GM19395 (cell line): ENCODE results near the gene RGL1.

Experiments
- ATAC-seq: cut with Tn5 transposase; IDR thresholded peaks from one replicate; pipeline ENCODE4 v1.9.1; 2021; ENCODE audit warnings: mild to moderate bottlenecking, moderate library complexity; ENCODE audit not compliant: unreplicated experiment

Gene RGL1

DNA sequence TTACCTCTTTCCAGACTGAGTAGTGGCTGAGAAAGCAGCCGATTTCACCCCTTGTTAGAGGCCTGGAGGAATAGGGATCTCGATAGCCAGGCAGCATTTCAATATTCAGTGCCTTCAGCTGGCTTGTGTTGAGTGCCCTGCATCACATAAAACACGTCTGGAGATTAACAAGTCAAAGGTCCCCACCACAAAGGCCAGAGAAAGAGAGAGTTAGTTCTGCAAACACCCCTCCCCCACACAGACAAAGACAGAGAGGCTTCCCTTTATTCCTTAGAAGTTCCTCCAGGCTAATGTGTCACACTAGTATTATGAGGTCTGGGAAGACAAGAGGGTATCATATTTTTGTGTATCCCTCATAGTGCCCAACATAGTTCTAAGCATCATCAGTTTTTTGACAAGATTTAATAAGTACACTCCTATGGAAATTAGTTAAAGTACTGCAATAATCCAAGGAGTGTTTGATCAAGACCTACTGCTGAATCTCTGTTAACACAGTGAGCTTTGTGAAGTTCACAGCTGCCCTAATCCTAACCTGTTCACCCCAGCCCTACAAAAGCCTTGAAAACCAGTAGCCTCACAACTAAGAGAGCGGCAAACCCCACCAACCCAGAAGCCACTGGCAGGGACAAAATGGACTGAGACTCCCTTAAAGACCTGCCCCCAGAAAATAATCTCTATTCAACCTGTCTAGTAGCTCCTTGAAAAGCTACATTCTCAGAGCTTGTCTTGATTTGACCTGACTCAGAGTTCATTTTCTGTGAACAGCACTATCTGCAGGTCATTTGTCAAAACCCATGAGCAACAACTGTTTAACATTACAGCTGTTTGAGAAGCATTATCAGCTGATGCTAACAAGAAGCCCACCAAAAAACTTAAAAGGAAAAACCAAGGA lies 140.8 kb downstream of the RGL1 start:
- no peak for ATAC-seq

DNA sequence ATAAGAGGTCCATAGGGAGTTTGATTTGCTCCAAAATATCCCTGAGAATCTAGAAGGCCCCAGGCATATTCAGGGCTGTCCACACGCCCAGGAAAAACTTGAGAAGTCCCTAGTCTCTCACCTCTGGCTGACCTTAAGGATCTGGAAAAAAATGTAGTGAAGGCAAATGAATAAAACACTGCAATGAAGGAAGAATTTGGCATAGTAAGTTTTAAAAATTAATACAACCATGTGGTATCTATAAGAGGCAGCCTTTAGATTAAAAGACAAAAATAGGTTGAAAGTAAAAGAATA lies 141.3 kb downstream of the RGL1 start:
- no peak for ATAC-seq

DNA sequence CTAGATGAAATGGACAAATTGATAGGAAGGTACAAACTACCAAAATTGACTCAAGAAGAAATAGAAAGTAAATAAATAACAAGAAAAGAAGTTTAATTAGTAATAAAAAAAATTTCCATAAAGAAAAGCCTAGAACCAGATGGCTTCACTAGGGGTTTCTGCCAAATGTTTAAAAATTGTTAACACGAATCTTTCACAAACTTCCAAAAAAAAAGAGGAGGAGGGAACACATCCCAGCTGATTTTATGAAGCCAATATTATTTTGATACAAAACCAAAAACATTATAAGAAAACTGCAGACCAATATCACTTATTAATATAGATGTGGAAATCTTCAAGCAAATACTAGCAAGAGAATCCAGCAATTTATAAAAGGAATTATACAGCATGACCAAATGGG lies 143.1 kb downstream of the RGL1 start:
- no peak for ATAC-seq

DNA sequence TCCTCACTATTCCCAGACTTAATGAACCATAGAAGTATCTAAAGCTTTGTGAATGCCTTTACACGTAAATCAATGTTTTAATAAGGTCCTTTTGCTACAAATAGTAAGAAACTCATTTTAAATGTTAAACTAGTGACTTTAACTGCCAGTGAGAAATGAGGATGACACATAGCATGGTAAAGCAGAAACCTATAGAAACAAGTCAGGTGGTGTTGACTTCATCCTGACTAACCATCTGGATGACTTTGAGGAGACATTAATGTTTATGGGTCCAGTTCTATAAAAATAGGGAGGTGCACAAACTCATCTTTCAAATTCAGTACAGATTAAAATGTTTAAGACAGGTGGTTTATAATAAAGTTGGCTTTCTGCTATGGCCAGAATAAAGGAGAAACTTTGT lies 147.2 kb downstream of the RGL1 start:
- ATAC-seq, result no peak

DNA sequence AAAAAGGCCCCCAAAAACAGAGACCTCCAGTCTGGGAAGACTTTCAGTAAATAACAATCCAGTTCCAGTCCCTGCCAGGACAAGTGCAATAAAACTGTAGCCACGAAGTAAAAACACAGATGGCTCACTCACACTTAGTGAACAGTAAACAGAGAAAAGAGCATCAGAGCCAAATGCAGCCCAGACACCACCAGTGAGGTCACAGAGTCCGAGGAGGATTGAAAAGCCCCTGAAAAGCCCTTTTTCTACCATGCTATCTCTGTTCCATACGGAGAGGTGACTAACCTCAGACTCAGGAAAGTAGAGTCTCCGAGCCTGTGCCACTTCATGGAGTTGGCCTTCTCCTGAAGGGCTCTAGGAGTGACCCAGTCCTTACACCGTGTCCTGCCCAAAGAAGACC lies 148.1 kb downstream of the RGL1 start:
- no peak for ATAC-seq

DNA sequence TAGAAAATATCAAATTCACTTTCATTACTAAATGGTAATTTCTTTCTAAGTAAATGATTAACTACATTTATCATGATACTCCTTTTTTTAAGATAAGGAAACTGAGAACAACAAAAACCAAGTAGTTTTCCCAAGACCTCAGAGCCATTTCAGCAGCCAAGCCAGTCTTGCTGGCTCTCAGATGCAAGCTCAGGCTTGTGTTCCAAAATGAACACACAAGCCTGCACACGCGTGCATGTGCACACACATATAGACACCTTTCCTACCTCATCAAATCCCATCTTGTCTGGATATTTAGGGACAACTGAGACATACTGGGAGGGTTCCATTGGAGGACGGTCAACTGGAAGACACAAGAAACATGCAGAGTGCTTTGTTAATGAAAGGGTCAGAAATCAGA lies 149.6 kb downstream of the RGL1 start:
- no peak for ATAC-seq

DNA sequence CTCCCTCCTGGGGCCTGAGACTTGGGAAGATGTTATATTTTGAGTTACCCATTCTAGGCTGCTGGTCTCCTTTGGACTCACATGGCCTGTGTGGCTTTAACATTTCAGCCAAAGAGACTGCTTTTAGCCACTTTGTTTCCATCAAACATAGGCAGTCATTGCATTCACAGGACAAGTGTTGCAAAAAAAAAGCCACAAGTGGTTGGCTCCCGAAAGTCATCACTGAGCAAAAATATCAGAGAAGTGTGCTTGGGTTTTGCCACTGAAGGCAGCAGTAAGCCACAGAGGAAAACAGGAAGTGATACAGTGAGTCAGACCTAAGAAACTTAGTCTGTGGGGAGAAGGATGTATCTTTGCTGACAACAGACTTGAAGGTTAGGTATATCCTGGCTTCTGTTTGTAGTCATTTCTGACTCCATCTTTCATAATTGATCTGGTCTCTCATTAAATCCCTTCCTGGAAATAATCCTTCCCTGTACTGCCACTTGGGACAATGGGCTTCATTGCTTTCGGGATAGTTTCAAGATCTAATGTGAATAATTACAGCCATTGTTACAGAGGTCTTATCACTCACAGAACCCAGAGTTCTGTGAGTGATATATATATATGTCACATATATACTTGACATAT lies 151.8 kb downstream of the RGL1 start:
- ATAC-seq, result peak; percentile 100

DNA sequence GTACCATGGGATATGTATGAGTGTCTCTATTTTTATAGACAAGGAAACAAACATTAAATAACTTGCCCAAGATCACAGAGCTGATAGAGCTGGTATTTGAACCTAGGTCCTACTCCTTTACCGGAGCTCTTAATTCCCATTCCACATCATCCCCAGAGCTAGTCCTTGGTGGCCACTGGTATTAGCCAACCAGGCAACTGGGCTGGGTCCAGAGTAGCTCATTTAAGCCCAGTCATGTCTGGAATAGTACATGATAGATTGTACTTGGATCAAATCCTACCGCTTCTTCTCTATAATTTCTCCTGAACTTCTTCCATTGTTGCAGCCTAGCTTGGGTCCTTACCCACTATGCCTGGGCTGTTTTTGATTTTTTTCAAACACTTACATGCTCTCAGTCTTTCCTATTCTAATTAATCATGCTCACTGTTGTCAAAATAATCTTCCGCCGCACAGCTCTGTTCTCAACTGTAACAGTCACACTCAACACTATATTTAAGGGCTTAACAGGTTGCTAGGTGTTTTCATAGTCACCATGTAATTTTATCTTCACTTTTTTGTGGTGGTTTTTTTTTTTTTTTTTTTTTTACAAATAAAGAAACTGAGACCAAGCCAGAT lies 152.4 kb downstream of the RGL1 start:
- ATAC-seq, result no peak

DNA sequence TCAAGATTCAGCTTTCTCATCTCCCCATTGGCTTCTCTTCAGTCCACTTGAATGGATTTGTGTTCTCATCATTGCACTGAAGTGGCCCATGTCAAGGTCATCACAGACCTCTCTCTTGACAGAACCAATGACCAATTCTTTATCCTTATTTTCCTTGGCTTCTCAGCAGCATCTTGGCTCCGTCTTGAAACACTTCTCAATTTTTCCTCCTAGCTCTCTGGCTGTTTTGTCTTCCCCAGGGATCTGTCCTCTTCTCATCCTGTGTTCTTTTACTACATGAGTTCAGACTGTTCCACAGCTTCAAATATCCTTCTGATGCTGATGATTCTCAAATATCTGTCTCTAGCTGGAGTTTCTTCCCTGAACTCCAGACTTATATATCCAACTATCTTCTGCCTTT lies 154.0 kb downstream of the RGL1 start:
- ATAC-seq, result no peak

DNA sequence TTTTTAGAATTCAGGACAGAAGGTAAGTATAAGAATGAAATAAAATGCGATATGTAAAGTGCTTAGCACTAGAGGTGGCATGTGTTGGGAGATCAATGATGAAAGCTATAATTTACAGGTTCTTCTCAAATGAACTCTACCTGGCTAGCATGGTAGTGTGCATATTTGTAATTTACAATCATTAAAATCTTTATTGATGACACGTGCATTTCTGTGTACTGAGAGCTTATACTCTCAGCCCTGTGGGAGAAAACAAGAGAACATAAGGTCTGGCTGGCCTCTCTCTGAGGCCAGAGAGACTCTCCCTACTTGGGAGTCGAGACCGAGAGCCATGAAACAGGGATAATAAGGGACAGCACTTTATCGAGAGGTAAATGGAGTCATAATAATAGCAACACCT lies 156.2 kb downstream of the RGL1 start:
- no peak for ATAC-seq

DNA sequence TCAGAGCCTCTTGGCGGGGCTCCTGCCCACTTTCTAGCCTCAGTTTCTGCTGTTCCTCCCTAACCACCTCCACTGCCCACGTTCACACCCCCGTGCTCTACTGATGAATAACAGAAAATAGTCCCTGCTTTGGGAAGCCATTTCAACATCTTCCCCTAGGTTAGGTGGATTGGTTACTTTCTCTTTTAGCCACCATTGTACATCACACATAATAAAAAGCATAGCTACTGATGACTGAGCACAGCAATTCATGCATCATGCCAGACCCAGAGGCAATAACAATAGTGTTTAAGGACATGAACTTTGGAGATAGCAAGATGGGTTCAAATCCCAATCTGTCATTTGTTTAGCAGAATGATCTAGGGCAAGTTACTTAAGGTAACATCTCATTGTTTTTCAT lies 158.0 kb downstream of the RGL1 start:
- no peak for ATAC-seq

DNA sequence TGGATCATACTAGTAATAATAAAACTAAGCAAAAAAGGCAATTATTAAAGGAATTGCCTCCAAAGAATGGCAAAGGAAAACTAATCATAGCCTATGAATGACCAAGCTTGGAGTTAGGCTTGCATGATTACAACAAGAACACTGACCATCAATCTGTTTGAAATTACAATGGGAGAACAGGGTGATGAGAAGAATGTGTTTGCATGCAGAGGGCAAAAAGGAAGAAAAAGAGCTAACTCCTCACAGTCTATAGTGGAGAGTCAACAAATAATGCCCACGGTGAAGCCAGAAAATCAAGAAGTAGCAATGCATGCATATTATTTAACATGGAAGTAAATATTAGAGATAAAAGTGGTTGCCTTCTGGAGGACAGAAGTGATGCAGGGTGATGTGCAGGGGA lies 160.8 kb downstream of the RGL1 start:
- ATAC-seq, result no peak

DNA sequence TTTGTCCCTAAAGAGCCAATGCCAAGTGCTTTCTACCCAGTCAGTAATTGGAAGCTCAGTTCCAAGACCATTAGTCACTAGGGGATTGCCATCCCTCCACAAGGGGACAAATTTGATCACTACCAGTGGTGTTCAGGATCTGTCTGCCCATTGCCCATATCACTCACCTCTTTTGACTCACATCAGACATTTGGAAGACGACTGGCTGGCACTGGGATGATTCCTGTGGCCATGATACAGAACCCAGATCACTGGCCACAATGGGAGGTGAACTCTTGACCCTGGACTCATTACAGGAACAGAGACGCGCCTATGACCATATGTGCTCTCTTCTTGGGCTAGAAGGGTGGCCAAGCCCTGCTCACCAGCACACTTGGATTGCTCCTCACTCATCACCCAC lies 161.6 kb downstream of the RGL1 start:
- no peak for ATAC-seq

DNA sequence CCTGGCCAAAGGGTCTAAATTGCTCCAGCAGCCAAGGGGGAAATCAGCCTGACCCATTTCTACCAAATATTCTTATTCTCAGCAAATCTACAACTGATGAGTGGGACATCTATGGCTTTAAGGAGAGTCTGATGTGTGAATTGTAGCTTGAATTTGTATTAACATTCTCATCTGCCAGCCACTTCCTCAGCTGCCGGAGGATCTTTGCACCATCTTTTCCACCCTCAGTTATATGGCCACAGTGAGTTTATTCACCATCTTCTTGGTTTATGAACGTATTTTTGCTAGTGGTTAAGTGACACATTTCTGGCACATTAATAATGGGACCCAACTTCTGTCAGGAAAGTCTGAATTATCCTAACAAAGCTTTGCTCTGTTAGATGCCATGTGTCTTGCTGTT lies 163.0 kb downstream of the RGL1 start:
- ATAC-seq, result no peak

DNA sequence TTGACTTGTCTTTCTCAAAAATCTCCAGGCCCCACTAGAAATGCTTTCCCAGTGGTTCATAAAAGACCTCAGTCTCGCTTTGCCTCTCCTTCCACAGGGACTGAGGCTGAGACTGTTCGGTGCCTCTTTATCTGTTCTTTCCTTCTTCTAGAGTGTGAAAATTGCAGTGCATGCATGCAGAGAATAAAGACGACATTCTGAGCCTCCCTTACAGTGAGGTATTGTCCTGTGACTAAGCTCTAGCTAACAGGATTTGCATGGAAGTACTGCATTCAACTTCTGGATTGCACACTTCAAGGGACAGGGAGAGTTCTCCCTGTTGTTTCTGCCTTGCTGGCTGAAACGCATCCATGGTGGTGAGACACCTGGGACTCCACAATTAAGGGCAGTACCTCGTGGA lies 163.5 kb downstream of the RGL1 start:
- ATAC-seq, result no peak

DNA sequence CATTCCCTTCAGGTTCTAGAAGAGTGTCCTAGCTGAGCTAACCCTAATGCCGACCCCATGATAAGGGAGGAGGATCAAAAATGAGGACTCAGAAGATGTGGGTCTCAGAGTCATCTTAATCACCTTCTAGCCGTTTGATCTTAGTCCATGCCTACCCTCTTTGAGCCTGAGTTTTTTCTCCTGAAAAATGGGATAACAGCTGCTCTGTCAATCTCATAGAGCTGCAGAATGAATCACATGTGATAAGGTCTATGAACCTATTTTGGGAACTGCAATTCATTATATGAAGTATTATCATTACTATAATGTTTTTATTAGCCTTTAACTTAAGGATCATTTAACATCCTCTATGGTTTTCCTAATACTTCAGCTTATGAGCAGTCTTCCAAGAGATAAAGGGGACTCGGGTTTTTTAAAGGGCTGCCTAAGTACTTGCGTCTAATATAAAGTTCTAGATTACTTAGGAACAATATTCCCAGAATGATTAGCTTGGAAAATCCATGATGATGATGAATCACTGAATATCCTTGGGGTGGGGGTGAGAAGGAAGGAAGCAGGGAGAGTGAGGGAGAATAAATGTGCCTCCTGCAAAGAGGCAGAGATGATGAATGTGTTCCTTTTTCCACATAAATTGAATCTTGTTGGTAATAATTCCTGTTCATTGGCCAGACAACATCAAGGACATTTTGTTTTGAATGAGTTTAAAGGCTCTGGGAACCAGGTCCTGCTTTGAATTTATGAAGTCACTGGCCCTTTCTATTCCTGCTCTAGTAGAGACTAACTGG lies 165.8 kb downstream of the RGL1 start:
- ATAC-seq, result no peak

DNA sequence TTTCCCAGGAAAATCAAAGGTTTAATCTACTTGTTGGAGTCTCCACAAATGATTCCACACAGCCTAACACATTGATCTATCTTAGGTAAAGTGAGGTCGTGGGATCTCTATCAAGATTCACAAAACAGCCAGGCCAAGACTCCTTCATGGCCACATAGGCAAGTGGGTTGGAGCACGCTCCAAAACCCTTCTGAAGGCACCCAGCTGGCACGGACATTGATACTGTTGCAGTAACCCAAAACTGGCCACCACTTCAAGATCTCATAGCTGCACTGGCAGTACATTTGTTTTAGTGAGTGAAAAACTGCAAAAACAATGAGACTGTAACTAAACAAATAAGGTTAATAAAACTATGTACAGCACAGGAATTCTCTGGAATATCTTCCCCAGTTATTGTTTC lies 170.7 kb downstream of the RGL1 start:
- ATAC-seq, result no peak

DNA sequence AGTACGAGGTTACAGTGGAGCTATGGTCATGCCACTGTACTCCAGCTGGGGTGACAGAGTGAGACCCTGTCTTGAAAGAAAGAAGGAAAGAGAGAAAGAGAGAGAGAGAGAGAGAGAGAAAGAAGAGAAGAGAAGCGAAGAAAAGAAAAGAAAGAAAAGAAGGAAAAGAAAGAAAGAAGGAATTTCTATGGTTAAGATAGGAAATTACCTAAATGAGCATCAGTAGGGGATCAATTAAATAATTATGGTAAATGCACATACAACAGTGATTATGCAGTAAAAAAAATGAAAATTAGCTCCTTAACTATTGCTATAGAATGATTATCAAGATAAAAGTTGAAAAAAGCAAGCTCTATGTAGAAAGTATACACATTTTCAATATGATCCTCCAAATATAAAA lies 172.8 kb downstream of the RGL1 start:
- no peak for ATAC-seq
